ENCODE results near the gene TLR9.

DNA sequence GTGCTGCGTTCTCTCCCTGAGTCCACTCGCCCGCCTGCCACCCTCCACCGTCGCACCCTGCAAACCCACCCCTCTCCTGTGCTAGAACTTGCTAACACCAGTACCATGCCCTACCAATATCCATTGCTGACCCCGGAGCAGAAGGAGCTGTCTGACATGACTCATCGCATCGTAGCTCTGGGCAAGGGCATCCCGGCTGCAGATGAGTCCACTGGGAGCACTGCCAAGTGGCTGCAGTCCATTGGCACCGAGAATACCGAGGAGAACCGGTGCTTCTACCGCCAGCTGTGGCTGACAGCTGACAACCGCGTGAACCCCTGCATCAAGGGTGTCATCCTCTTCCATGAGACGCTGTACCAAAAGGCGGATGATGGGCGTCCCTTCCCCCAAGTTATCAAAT lies 32.4 kb downstream of the TLR9 start:
- TF ChIP-seq, protein P1, sequence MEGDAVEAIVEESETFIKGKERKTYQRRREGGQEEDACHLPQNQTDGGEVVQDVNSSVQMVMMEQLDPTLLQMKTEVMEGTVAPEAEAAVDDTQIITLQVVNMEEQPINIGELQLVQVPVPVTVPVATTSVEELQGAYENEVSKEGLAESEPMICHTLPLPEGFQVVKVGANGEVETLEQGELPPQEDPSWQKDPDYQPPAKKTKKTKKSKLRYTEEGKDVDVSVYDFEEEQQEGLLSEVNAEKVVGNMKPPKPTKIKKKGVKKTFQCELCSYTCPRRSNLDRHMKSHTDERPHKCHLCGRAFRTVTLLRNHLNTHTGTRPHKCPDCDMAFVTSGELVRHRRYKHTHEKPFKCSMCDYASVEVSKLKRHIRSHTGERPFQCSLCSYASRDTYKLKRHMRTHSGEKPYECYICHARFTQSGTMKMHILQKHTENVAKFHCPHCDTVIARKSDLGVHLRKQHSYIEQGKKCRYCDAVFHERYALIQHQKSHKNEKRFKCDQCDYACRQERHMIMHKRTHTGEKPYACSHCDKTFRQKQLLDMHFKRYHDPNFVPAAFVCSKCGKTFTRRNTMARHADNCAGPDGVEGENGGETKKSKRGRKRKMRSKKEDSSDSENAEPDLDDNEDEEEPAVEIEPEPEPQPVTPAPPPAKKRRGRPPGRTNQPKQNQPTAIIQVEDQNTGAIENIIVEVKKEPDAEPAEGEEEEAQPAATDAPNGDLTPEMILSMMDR (conservative IDR thresholded peaks at IDR 0.05), result no peak
- TF ChIP-seq ZFX (IDR thresholded peaks at IDR 0.05), result no peak
